Uterus (tissue), 4 donors: ENCODE data around the gene PTPRM. TPM values are rescaled to one million over a fixed set of nuclear protein-coding genes. Genes with fewer than 3 reads are reported as not detected.

Source experiments
- DNase-seq, 2 donors: peaks; one replicate each; pipeline ENCODE4 v3.0.0-alpha.2; 2019 to 2020
- H3K27ac ChIP-seq, 2 donors: fragments of 200-600 bp; sonication (generic); 1 replicate in 1 of 2; 2 replicates in 1 of 2; pipeline ENCODE4 v1.5.1; 2016 to 2018
- H3K27me3 ChIP-seq, 2 donors: fragments of 200-600 bp; sonication (generic); one replicate each; pipeline ENCODE4 v1.5.1; 2018 to 2019; ENCODE audit warnings: control low read depth in 1 of 2
- H3K36me3 ChIP-seq, 2 donors: fragments of 200-600 bp; sonication (generic); one replicate each; pipeline ENCODE4 v1.5.1; 2019; ENCODE audit warnings: control low read depth in 1 of 2
- H3K4me1 ChIP-seq, 2 donors: fragments of 200-600 bp; sonication (generic); one replicate each; pipeline ENCODE4 v1.5.1; 2018 to 2019; ENCODE audit warnings: control low read depth in 1 of 2
- H3K4me3 ChIP-seq, 2 donors: fragments of 200-600 bp; sonication (generic); 1 replicate in 1 of 2; 2 replicates in 1 of 2; pipeline ENCODE4 v1.5.1; 2018 to 2019; ENCODE audit warnings: mild to moderate bottlenecking in 1 of 2
- H3K9me3 ChIP-seq, 2 donors: fragments of 200-600 bp; sonication (generic); one replicate each; pipeline ENCODE4 v1.5.1; 2019; ENCODE audit warnings: control low read depth in 1 of 2
- POLR2A ChIP-seq, 2 donors: fragments of 450-650 bp; IDR thresholded peaks; one replicate each; pipeline ENCODE4 v1.6.1; 2016; ENCODE audit warnings: antibody characterized with exemption in 2 of 2, mild to moderate bottlenecking in 1 of 2, moderate library complexity in 1 of 2
- intact Hi-C: fragments of 100-400 bp; cut with DNase I; formaldehyde crosslinking; loops from one replicate; pipeline ENCODE4 v1.15.1; 2023; ENCODE audit warnings: low total_unique reads
- total RNA-seq, 4 donors: library from RNA; depleted of rRNA in 3 of 4; stranded (reverse); fragments of >200 nt in 3 of 4; gene quantifications; one replicate each; pipeline versions ENCODE4 v1.1.0 to v1.2.4, GENCODE V29; 2014 to 2023
- TF ChIP-seq, protein P1 (sequence below), 4 experiments: fragments of 200-600 bp in 2 of 4; fragments of 450-650 bp in 2 of 4; sonication (generic) in 2 of 4; IDR thresholded peaks; one replicate each; pipeline ENCODE4 v1.5.1; 2016 to 2019; ENCODE audit warnings: antibody characterized with exemption in 4 of 4, mild to moderate bottlenecking in 2 of 4, moderate library complexity in 1 of 4
- donor health status: DM: yes; HTN: yes; CAD: no.

Gene PTPRM
- total RNA-seq, 4 donors from 2014 or later = 62.0 to 127 (median 85.7) TPM

DNA sequence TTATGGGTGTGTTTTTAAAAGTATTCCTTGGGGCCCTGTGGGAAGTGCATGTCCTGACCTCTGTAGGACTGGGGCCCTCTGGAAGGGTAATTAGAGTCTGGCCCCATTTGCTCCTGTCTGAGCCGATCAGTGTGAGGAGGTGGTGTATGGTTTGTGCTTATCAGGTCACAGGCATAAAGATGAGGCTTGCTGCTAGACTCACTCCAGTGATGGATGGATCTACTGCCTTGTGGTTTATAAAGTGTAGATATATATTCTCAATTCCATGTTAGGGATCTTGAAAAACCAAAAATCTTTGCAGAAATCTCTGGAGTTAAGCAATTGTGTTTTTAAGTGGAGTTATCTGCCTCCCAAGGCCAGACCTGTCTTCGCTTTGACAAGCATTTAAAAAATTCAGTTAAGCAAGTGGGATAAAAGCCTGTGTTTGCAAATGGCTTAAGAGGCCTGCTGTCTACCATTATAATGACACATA lies 182.4 kb downstream of the PTPRM start:
- TF ChIP-seq, protein P1, sequence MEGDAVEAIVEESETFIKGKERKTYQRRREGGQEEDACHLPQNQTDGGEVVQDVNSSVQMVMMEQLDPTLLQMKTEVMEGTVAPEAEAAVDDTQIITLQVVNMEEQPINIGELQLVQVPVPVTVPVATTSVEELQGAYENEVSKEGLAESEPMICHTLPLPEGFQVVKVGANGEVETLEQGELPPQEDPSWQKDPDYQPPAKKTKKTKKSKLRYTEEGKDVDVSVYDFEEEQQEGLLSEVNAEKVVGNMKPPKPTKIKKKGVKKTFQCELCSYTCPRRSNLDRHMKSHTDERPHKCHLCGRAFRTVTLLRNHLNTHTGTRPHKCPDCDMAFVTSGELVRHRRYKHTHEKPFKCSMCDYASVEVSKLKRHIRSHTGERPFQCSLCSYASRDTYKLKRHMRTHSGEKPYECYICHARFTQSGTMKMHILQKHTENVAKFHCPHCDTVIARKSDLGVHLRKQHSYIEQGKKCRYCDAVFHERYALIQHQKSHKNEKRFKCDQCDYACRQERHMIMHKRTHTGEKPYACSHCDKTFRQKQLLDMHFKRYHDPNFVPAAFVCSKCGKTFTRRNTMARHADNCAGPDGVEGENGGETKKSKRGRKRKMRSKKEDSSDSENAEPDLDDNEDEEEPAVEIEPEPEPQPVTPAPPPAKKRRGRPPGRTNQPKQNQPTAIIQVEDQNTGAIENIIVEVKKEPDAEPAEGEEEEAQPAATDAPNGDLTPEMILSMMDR (IDR thresholded peaks at IDR 0.05) = no peak
- TF ChIP-seq POLR2A (IDR thresholded peaks at IDR 0.05) = no peak
- intact Hi-C loops = no loop called here
- Histone ChIP-seq H3K27ac (peak overlapping the region in 1 of 2 donors; percentile 61), H3K4me1 (peaks cover 0 to 10% of the 10 kb centered on the region in 2 donors), H3K4me3 (no peak overlapping the region), H3K9me3 (no peaks in the 10 kb centered on the region), H3K27me3 (no peaks in the 10 kb centered on the region), H3K36me3 (no peaks in the 10 kb centered on the region)
- no peak for DNase-seq

DNA sequence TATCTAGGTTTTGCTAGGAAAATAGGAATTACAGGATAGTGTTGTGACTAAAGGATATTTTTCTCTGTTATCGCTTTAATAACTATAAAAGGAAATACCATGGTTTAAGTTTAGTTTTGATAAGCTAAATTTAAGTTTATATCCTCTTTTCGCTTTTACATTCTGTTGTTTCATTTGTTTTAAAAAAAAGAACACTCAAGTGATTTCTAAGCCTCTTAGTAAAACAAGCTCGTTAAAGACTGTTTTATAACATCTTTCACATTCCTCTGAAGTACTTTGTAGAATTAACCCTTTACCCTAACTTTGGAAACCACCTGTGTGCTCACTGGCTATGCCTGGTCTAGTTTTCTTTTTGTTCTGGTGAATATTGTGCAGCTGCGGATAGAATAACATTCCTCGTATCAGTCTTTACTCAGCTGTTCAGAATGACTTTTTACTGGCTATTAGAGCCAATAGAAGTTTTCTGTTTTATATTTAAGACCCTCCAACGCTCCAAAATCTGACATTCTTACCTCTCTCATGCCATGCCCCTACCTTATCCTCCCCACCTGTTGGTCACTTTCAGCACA lies 183.1 kb downstream of the PTPRM start:
- Histone ChIP-seq H3K27ac (no peak overlapping the region), H3K36me3 (no peaks in the 10 kb centered on the region), H3K27me3 (no peaks in the 10 kb centered on the region), H3K4me3 (no peak overlapping the region), H3K9me3 (no peaks in the 10 kb centered on the region), H3K4me1 (peaks cover 0 to 10% of the 10 kb centered on the region in 2 donors)
- no peak for TF ChIP-seq POLR2A (IDR thresholded peaks at IDR 0.05)
- TF ChIP-seq, protein P1 (IDR thresholded peaks at IDR 0.05) = no peak
- DNase-seq = no peak
- intact Hi-C loops = no loop called here

DNA sequence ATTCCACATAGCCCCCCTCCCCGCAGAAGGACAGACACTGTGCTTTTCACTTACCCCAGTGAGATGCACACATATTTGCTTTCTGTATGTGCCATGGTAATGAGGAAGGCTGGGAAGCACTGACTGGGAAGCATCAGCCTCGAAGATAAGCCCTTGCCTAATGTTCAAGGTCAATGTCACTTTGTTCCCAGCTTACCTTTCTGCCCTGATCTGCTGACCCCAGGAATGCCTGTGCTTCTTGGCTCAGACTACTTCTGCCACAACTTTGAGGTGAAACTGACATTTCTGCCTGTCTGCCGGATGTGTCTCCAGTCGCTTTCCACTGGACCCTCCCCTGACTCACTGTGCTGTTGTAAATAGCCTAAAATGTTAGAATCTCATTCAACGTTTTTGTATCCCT lies 183.8 kb downstream of the PTPRM start:
- H3K27me3 ChIP-seq = no peaks in the 10 kb centered on the region
- peaks cover 0 to 10% of the 10 kb centered on the region in 2 donors for H3K4me1 ChIP-seq
- TF ChIP-seq, protein P1 (IDR thresholded peaks at IDR 0.05) = no peak
- TF ChIP-seq POLR2A (IDR thresholded peaks at IDR 0.05) = no peak
- no peak overlapping the region for H3K27ac ChIP-seq
- intact Hi-C loops = no loop called here
- no peak for DNase-seq
- no peaks in the 10 kb centered on the region for H3K36me3 ChIP-seq
- H3K9me3 ChIP-seq = no peaks in the 10 kb centered on the region
- no peak overlapping the region for H3K4me3 ChIP-seq

DNA sequence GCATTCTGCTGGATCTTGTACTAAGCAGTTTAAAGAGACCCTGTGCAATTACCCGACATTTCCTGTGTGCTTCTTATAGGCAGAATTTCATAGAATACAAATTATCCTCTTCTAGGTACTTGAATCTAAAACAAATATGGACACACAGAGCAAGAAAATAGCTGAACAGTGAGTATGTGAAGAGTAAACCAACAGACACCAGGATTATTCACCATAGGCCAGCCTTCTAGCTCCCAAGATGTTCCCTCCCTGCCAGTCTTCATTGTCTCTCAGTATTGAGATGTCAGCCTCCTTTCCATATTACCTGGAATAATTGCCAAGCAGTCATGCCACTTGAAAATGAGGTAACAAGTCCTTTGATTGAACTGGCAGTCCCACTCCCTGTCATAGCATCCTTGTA lies 187.1 kb downstream of the PTPRM start:
- Histone ChIP-seq H3K9me3 (no peaks in the 10 kb centered on the region), H3K4me3 (no peak overlapping the region), H3K27ac (no peak overlapping the region), H3K4me1 (peaks cover 0 to 5% of the 10 kb centered on the region in 2 donors), H3K27me3 (no peaks in the 10 kb centered on the region), H3K36me3 (no peaks in the 10 kb centered on the region)
- no peak for TF ChIP-seq POLR2A (IDR thresholded peaks at IDR 0.05)
- TF ChIP-seq, protein P1 (IDR thresholded peaks at IDR 0.05) = no peak
- DNase-seq = no peak
- intact Hi-C loops = no loop called here

DNA sequence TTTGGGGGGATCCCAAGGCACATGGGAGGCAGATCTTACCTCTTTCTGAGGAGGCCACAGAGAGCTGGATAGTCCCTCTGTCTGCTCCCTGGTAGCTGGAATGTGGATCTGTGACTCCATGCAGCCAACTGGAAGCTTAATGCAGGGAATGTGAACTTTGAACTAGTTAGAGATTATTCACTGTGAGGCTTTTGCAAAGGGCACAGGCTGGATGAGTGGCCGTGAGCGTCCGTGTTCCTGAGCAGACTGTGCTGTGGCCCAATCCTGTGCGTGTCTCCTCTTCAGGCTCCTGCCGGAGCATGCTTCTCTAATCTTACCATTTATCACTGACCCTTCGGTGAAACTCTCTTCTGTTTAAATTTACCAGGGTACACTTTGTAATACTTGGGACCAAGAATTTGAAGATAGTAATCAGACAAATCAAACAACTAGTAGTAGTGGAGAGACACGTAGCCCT lies 187.6 kb downstream of the PTPRM start:
- no peak overlapping the region for H3K4me3 ChIP-seq
- H3K36me3 ChIP-seq = no peaks in the 10 kb centered on the region
- peaks cover 0 to under 1% of the 10 kb centered on the region in 2 donors for H3K4me1 ChIP-seq
- H3K27ac ChIP-seq = no peak overlapping the region
- intact Hi-C loops = no loop called here
- no peak for DNase-seq
- H3K27me3 ChIP-seq = no peaks in the 10 kb centered on the region
- no peaks in the 10 kb centered on the region for H3K9me3 ChIP-seq
- TF ChIP-seq, protein P1 (IDR thresholded peaks at IDR 0.05) = no peak
- no peak for TF ChIP-seq POLR2A (IDR thresholded peaks at IDR 0.05)
